Esophagus squamous epithelium (tissue), 4 donors: ENCODE data around the gene CMTM1.

Source experiments
- POLR2A ChIP-seq, 4 donors: fragments of 450-650 bp; IDR thresholded peaks; one replicate each; pipeline ENCODE4 v1.6.1; 2017; ENCODE audit warnings: antibody characterized with exemption in 4 of 4, mild to moderate bottlenecking in 4 of 4, moderate library complexity in 3 of 4
- TF ChIP-seq, protein P1 (sequence below), 6 experiments: fragments of 450-650 bp in 4 of 6; fragments of 200-600 bp in 2 of 6; sonication (generic) in 2 of 6; IDR thresholded peaks; one replicate each; pipeline ENCODE4 v1.5.1; 2016 to 2019; ENCODE audit warnings: antibody characterized with exemption in 6 of 6, mild to moderate bottlenecking in 4 of 6, moderate library complexity in 4 of 6

DNA sequence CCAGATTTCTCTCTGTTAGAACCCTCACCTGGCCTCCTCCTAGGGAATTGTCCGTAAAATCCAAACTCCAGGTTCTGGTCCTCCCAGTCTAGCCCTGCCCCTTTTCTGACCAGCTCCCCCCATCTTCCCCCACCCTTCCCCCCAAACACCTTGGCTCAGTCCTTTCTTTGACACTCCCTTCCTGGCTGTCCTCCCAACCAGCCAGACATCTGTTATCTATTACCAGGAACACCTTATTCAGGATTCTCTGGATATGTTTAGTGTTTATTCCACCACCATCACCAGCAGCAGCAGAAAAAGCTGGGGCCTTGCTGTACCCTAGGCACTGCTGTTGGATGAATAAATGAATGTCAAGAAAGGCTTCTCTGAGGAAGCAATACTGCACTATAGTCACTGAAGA, 34.2 kb downstream of the CMTM1 start:
- TF ChIP-seq, protein P1, sequence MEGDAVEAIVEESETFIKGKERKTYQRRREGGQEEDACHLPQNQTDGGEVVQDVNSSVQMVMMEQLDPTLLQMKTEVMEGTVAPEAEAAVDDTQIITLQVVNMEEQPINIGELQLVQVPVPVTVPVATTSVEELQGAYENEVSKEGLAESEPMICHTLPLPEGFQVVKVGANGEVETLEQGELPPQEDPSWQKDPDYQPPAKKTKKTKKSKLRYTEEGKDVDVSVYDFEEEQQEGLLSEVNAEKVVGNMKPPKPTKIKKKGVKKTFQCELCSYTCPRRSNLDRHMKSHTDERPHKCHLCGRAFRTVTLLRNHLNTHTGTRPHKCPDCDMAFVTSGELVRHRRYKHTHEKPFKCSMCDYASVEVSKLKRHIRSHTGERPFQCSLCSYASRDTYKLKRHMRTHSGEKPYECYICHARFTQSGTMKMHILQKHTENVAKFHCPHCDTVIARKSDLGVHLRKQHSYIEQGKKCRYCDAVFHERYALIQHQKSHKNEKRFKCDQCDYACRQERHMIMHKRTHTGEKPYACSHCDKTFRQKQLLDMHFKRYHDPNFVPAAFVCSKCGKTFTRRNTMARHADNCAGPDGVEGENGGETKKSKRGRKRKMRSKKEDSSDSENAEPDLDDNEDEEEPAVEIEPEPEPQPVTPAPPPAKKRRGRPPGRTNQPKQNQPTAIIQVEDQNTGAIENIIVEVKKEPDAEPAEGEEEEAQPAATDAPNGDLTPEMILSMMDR (IDR thresholded peaks at IDR 0.05), result no peak
- no peak for TF ChIP-seq POLR2A (IDR thresholded peaks at IDR 0.05)
